Stimulated activated CD8-positive, alpha-beta memory T cell treated with anti-CD3 and anti-CD28 coated beads, Interleukin-12 subunit alpha, Interleukin-12 subunit beta, amount 100 ng/mL, for 24 hours (primary cell): ENCODE measurements around the gene PON3.

ENCODE experiments used
- DNase-seq: peaks from one replicate; pipeline ENCODE4 v3.0.0-alpha.2; 2020; ENCODE audit errors: extremely low read depth

The PON3 gene

DNA sequence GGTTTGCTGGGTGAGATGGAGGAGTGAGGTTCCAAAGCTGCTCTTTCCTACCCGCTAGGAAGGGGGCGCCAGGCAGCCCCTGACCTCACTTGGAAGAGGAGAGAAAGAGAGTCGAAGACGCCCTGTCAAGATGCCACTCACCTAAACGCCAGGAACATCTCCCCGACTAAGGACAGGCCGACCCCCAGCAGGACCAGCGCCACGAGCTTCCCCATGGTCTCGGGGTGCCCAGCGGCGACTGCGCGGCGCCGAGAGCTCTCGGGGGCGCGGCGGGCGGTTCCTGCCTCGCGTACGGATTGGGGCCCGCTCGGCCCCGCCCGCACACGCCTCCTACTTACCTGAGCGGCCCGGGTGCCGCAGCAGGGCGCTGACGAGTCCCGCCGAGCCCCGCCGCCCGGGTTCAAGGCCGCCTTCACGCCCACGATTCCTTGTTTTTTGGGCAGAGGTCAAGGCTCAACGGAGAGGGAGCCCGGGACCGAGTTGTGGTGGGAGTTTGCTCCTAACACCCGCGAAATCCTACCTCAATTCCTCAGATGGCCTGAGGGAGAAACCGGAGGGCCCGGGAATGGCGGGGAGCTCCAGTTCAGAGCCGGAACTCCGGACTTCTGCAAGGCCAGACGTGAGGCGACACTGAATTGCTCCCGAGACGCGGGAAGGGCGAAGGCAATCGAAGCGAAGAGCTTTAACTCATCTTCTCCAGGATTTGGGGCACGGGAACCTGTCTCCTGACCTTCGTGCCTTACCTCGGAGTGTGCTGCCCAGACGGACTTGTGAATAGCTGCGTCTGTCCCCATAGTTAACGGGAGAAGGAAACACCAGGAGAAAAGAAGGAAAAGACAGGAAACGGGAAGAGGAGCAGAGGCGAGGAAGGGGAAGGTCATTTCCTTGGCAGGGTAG lies at the start of gene PON3:
TSS of gene PON3 (minus strand) at position 240 of the 897 bp plus-strand sequence. CDS start at position 215, 25 bp downstream.
- DNase-seq: no peak

DNA sequence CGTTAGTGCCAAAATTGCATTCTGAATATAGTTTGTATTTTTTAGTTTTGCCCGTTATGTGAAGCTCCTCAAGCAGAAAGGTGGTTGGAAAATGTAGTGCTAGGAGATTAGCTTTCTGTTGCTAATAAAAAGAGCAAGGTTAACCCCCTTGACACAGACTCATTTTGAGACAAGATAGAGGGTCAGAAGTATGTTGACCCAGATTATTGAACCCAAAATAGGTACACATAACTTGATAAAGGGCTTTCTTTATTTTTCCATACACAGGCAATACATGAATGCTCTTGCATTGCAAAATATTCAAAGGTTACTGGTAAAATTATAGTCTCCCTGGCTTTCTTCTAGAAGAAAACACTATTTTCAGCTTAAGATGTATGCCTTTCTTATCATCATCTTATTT lies 48.6 kb upstream of the PON3 start:
- DNase-seq: no peak

DNA sequence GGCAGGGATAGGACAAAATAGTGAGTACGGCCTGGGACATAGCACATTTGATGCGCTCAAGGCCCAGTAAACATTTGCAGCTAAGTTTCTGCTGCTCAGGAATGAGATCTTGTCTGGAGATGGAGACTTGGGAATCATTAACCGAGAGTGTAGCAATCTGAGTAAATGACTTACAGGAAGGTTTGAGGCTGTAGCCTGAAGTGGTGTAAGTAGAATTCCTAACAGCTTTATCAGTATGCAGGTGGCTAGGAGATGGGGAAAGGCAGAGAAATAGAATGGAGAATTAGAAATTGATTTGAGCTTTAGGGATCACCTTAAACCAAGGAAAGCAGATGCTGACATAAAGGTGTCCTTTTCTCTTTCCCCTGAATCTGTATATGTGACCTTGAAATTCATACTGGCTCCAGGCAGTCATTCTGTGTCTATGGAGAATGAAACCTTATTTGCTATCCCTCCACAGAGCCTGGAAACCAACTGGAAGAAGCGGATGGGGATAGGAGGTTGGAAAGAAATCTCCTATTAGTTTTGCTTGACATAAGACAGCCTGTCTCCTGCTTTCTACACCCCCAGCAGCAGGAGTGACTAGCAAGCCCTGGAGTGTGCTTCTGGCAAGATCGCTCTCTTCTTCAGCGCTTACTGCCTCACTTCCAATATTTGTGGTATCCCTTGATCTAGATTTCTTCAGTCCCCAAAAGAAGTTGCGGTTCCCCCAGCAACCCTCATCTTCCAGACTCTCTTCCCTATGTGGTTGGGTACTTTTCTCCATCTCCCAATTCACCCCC lies 45.1 kb upstream of the PON3 start:
- DNase-seq: no peak

DNA sequence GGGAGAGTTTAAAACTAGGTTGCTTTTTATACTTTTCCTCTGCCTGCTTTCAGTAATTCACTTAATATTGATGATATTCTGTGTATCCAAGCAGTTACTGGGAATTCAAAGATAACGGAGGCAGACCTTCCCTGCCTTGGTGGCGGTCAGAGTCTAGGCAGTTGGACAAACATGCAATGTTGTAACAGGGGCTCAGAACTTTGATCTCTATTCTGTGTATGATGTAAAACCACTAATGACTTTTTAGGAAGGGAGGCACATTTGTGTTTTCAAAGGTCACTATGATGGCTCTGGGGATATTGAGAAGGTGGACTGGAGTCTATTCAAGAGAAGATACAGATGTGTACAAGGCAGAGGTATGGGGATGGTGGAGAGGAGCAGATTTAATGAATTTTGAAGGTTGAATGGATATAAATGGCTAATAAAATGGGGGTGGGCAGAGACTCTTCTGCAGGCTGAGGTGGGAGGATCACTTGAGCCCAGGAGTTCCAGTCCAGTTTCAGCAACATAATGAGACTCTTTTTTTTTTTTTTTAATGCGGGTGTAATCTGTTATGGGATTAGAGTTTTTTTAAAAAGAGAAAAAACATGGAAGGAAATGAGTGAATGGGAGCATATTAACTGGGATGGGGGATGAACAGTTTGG lies 44.3 kb upstream of the PON3 start:
- no peak for DNase-seq

DNA sequence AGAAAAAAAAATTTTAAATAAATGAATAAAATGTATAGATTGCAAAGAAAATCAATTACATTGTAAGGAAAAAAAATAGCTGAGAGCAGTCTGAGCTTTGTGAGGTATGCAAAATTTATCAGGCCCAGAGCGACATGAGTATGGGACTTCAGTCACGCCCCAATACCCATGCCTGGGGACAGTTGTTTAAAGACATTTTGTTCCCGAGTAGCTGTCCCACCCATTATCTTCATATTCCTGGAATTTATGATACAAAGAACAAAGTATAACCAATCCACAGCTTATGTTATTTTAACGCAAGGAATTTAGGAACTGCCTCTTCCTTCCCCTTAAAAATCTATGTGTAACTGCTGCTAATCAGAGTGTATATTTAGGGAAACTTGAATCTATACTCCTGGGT lies 40.2 kb upstream of the PON3 start:
- DNase-seq: no peak

DNA sequence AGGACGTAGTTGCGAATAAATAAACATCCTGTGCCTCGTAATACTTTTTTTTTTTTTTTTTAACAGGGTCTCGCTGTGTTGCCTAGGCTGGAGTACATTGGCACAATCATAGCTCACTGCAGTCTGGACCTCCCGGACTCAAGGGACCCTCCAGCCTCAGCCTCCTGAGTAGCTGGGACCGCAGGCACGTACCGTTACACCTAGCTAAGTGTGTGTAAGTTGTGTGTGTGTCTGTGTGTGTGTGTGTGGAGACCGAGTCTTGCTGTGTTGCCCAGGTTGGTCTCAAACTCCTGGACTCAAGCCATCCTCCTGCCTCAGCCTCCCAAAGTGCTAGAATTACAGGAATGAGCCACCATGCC lies 39.2 kb upstream of the PON3 start:
- no peak for DNase-seq

DNA sequence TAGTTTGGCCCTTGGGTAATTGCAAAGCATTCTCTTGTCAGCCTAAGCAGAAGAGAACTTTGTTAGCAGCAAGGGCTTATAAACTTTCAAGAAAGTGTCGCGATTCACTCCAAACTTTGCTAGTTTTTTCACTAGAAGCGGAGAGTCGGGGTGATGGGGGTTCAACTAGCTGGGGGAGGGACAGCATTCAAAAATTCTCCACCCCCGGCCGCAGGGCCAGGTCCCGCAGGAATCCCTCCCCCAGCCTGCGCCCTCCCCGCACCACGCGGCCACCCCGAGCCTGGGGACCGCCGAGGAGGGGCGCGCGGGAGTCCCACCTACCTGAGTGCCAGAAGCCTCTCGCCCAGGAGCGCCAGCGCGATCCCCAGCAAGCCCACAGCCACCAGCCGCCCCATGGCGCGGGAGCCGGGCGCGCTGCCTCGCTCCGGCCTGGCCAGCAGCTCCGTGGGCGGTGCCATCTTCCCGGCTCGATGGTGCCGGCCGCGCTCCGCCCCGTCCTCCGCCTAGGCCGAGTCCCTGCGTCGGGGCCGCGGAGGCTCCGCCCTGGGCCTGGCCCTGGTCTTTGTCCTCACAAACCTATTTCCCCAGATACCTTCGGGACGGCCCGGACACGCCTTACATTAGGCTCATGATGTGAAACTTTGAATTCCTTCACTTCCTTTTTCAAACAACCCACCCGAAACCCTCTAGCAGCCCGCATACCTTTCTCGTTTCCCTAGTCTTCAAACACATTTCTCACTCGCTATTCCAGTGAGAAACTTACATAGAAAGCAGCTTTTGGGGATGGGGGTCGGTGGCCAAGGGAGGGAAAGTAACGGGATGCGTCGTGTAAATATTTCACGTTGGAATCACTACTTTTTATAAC lies 38.6 kb upstream of the PON3 start, which contains the start of gene PON2:
TSS of gene PON2 (minus strand) at position 472 of the 865 bp plus-strand sequence. CDS start at position 395, 77 bp downstream.
- no peak for DNase-seq

DNA sequence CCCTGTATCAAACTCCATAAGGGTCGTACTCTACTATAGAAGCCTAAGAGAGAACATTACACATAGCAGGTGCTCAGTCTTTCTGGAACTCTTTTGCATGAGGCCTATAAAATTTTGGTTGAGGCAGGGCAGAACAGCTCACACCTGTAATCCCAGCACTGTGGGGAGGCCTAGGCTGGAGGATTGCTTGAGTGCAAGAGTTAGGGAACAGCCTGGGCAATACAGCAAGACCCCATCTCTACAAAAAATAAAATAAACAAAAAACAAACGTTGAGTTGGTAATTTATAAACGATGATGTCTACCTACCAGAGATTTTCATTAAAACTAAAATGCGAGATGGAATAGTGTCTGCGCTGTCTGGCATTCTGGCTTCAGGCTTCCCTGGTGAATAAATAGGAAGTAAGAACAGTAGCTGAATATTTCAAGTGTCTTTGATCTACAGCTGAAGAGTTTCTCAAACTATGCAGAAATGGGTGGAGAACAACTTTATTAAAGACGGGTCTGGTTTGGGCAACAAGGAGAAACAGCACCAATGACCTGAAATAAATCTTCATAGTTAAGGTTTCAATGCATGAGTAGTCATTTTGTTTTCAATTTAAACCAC lies 37.9 kb upstream of the PON3 start:
- no peak for DNase-seq

- no peak for DNase-seq
Measured at GRCh38 chr7:95433129-95433528, 37.0 kb upstream of the PON3 start.

DNA sequence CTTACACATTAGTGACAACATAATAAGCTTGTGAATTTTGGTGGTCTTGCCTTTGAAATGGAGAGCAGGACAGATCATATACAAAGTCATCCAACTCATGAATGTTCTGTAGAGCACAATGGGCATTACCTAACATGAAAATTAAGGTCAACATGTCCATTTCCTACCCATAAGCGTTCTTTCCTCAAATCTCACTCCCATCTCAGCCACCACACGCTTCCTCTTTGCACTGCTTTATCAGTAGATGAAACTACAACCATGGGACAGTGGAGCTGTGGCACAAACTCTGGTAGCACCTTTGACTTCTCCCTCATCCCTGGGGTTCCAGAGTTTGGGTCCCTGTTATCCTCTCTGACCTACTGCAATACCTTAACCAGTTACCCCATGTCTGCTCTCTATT lies 36.4 kb upstream of the PON3 start:
- no peak for DNase-seq

- DNase-seq: no peak
Measured at GRCh38 chr7:95430864-95431263, 34.7 kb upstream of the PON3 start.

DNA sequence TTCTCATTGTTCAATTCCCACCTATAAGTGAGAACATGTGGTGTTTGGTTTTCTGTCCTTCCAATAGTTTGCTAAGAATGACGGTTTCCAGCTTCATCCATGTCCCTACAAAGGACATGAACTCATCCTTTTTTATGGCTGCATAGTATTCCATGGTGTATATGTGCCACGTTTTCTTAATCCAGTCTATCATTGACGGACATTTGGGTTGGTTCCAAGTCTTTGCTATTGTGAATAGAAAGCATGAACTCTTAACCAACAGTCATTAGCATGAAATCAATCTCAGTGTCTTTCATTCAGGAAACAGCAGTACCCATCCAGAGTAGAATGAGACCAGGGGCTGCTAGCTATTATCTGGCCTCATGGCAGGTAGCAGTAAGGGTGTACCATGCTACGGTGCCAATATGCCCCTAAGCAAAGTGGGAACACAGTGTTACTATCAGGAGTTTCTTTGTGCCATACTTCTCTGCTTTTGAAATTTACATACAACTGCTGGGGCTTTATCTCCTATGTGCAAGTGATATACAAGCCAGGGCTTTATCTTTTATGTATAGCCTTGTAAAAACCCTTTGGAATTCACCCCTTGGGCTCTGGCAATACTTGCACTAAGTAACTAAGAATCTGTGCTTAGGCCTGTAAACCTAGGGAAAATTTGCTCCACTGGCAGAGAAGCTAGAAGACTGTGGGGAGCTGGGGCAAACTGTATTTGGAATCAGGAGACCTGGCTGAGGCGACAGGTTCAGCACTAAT lies 33.2 kb upstream of the PON3 start:
- no peak for DNase-seq

- DNase-seq: no peak
Measured at GRCh38 chr7:95427914-95428516, 31.8 kb upstream of the PON3 start.

DNA sequence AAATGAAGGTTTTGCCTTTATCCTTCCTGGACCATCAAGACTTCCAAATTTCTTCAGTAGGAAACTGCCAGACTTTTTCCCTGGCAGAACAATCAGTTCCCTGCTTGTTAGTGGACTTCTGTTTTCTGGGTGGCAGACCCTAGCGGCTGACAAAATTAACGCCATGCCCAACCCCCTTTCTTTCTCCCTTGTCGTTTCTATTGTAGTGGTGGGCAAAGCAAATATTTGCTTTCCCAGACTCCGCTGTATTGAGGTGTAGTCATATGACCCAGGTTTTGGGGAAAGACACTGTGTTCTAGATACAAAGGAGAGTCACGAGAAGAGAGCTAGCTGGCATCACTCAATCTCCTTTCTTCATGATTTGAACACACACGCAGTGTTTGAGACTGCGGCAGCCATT lies 31.0 kb upstream of the PON3 start:
- no peak for DNase-seq

DNA sequence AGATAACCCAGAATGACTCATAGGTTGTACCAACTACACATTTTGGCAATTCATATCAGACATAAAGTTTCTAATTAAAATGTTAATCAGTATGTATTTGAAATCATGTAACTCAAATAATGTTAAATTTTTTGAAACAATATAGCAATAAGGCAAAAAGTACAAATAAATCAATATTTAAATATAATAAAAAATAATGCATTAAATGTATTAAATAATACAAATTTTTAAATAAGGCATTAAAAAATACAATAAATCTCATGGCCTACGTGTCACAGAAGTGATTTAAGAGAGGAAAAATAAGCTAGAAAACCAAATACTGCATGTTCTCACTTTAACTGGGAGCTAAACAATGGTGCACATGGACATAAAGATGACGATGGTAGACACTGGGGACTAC lies 29.5 kb upstream of the PON3 start:
- DNase-seq: no peak

DNA sequence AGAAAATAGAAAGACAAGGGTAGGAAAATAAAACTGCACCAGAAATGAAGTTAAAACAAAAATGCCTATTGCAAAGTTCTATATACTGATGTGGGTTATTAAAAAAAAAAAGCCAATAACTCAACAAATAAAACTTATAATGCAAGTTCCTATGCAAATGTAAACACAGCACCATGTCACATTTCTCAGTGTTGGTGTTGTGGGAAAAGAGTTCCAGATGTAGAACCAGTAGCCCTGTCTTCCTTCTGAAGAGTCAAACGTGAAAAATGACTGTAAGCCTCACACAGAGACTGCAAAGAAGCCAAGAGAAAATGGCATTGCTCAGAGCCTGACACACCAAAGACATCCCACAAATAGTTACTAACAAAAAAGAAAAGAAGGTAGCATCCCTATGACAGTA lies 28.5 kb upstream of the PON3 start:
- DNase-seq: no peak

DNA sequence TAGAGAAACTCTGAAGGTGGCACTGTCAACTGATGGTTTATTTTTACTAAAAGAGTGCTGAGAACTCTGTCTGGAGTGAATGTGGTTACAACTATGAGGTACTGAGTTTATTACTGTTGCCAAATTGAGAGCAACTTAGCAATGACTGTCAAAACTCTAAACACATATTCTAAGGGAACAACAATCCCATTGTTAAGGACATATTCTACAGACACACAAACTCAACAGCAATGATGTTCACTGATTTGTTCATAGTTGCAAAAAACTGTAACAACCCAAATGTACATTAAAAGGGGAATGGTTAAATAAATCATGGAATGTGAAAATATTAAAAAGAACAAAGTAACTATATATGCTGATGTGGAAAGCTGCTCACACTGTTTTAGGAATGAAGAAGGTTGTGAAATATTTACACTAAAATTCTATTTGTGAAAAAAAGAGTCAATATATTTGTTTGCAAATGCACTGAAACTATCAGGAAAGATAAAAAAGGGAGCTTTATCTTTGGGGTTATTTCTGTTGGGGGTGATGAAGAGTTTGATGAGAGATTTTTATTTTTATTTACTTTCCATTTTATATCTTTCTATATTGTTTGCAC lies 25.8 kb upstream of the PON3 start:
- no peak for DNase-seq

DNA sequence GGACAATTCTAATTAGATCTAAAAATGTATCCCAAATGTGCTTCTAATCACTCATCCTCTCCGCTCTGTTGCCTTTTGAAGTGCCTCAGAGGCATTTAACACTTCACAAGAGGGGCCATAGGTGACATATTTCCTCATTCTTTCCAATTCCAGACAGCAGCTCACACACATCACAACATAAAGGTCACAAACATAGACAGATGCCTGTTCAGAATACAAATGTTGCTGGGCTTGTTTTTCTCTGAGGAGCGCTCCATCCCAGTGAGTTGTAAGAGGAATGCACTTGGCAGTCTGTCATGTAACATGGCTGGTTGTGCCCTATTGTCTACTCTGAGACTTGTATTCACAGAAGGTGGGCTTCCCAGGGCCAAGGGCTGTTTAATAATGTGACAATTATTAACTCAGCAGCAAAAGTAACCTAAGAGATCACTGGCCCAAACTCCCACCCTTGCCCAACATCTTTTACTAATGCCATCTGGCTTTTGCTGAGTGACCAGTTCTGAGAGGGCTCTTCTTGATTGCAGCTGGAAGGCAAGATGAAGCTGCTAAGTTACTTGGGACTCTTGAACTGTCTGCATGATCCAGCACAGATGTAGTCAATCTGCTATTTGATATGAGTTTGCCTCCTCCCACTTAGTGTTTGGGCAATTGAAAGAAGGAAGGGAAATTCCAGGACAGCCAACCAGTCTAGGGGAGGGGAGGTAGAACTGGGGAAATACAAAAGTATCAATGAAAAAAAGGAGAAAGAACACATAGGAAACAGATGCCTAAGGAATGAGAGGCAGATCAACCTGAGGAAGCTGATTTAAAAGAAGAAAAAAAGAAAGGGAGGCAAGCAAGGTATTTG lies 25.0 kb upstream of the PON3 start:
- no peak for DNase-seq

DNA sequence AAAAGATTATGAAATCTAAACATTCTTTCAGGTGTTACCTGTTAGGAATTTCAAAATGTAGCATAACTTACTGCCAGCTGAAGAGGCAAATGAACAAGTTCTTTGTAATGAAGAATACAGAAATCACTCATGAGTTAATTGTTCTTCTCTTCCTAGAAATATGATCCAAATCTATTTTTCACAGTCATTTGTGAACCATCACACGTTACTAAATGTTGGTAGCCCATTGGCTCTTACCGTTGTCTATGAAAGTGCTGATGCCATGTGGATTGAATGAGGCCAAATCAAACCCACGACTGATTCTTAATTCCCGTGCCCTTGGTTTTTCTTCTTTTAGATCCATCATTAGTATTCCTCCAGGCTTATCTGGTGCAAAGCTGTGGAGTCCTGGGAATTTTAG lies 15.9 kb upstream of the PON3 start:
- DNase-seq: no peak
